GM21737 (cell line): Measurements from ENCODE around the gene ALPK1.
"Not testable (repeated sequence)": the region's sequence is repeated elsewhere in the genome, so short reads cannot be mapped to it uniquely, and the experiment has no call there.

Source experiments
- ATAC-seq: cut with Tn5 transposase; IDR thresholded peaks from one replicate; pipeline ENCODE4 v1.9.1; 2021; ENCODE audit warnings: mild to moderate bottlenecking, moderate library complexity; ENCODE audit not compliant: unreplicated experiment

ALPK1 gene

GRCh38 chr4:112448306-112449132 lies 151.3 kb downstream of the ALPK1 start:
- ATAC-seq: no peak

- ATAC-seq: no peak
Measured at GRCh38 chr4:112449708-112450107, 152.5 kb downstream of the ALPK1 start.

- no peak for ATAC-seq
Measured at GRCh38 chr4:112451104-112451503, 153.9 kb downstream of the ALPK1 start.

- ATAC-seq: no peak
Measured at GRCh38 chr4:112451831-112452230, 154.7 kb downstream of the ALPK1 start.

GRCh38 chr4:112453321-112453720 lies 156.2 kb downstream of the ALPK1 start:
- ATAC-seq: no peak

- no peak for ATAC-seq
Measured at GRCh38 chr4:112472318-112472717, 175.1 kb downstream of the ALPK1 start.

- ATAC-seq: no peak
Measured at GRCh38 chr4:112473985-112474384, 176.8 kb downstream of the ALPK1 start.

- no peak for ATAC-seq
Measured at GRCh38 chr4:112485930-112486329, 188.8 kb downstream of the ALPK1 start.

- not testable (repeated sequence) for ATAC-seq
Measured at GRCh38 chr4:112490808-112491207, 193.6 kb downstream of the ALPK1 start.
